ENCODE data around the gene HRH3.

DNA sequence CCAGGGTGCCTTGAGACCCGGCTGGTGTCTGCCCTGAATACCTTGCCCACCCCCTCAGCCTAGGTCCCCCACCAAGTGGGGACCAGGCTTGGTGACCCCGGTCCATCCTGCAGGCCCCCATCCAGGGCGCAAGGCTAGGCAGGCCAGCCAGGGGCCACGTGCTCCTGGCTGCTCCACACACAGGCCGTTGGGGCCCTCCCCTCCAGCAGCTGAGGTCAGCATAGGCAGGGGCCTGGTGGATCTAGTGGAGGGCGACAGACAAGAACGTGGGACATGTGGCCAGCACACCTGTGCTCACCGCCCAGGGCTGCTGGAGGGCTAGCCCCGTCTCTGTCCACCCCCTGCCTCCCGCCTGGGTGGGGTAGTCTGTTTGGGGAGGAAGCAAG, 7.5 kb upstream of the HRH3 start:
- no peak for TF ChIP-seq CTCF (IDR thresholded peaks at IDR 0.05)
- no peak for TF ChIP-seq POLR2A (IDR thresholded peaks at IDR 0.05)

Data from suprapubic skin (tissue), 3 donors.